Measurements from ENCODE around the gene EXOSC6.

- no peak for TF ChIP-seq CTCF (IDR thresholded peaks at IDR 0.05)
- no peak for TF ChIP-seq POLR2AphosphoS5 (IDR thresholded peaks at IDR 0.05)
- TF ChIP-seq POLR2A (IDR thresholded peaks at IDR 0.05), result no peak
- TF ChIP-seq EP300 (IDR thresholded peaks at IDR 0.05), result no peak
Measured at GRCh38 chr16:70290949-70291519, 39.3 kb upstream of the EXOSC6 start.
